NB4 (cell line): ENCODE measurements around the gene GLCE.
A peak's percentile ranks its signal among the peaks of the same experiment; 100 is the strongest.

Experiments used
- DNase-seq: peaks from one replicate; pipeline ENCODE4 v3.0.0; 2010; ENCODE audit warnings: low read depth
- H3K4me3 ChIP-seq: one replicate; pipeline ENCODE4 v1.5.1; 2011; ENCODE audit warnings: mild to moderate bottlenecking, low read depth, low read length, moderate library complexity
- MYC ChIP-seq: IDR thresholded peaks from 2 replicates; pipeline ENCODE4 v1.6.1; 2011; ENCODE audit warnings: low read depth, low read length
- POLR2A ChIP-seq: IDR thresholded peaks from 2 replicates; pipeline ENCODE4 v1.6.1; 2011; ENCODE audit warnings: mild to moderate bottlenecking; ENCODE audit not compliant: insufficient read length; ENCODE audit errors: extremely low read depth
- TF ChIP-seq, protein P1 (sequence below): IDR thresholded peaks from 2 replicates; pipeline ENCODE4 v1.6.1; 2011; ENCODE audit warnings: low read depth, low read length
- TF ChIP-seq, protein P2 (sequence below): IDR thresholded peaks from one replicate; pipeline ENCODE4 v1.5.1; 2012; ENCODE audit warnings: low read depth, low read length

GLCE gene

DNA sequence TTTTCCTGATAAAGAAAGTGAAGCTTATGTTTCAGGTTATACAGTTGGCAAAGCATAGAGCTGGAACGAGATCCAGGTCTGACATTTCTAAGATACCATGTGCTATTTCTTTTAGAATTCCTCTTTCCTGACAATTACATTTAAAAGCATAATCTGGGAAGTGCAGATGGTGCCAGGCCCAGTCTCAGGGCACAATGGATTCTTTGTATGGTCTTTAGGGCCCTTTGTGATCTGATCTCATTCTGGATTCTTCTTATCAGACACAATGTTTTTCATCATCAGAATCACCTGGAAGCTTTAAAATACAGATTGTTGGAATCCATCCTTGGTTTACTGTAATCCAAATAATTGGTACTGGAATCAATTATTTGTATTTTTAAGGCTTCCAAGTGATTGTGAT lies 18.6 kb upstream of the GLCE start:
- no peak for DNase-seq
- no peak overlapping the region for H3K4me3 ChIP-seq
- no peak for TF ChIP-seq MYC
- TF ChIP-seq, protein P1, sequence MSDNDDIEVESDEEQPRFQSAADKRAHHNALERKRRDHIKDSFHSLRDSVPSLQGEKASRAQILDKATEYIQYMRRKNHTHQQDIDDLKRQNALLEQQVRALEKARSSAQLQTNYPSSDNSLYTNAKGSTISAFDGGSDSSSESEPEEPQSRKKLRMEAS: no peak
- TF ChIP-seq POLR2A: no peak
- TF ChIP-seq, protein P2, sequence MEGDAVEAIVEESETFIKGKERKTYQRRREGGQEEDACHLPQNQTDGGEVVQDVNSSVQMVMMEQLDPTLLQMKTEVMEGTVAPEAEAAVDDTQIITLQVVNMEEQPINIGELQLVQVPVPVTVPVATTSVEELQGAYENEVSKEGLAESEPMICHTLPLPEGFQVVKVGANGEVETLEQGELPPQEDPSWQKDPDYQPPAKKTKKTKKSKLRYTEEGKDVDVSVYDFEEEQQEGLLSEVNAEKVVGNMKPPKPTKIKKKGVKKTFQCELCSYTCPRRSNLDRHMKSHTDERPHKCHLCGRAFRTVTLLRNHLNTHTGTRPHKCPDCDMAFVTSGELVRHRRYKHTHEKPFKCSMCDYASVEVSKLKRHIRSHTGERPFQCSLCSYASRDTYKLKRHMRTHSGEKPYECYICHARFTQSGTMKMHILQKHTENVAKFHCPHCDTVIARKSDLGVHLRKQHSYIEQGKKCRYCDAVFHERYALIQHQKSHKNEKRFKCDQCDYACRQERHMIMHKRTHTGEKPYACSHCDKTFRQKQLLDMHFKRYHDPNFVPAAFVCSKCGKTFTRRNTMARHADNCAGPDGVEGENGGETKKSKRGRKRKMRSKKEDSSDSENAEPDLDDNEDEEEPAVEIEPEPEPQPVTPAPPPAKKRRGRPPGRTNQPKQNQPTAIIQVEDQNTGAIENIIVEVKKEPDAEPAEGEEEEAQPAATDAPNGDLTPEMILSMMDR: no peak

DNA sequence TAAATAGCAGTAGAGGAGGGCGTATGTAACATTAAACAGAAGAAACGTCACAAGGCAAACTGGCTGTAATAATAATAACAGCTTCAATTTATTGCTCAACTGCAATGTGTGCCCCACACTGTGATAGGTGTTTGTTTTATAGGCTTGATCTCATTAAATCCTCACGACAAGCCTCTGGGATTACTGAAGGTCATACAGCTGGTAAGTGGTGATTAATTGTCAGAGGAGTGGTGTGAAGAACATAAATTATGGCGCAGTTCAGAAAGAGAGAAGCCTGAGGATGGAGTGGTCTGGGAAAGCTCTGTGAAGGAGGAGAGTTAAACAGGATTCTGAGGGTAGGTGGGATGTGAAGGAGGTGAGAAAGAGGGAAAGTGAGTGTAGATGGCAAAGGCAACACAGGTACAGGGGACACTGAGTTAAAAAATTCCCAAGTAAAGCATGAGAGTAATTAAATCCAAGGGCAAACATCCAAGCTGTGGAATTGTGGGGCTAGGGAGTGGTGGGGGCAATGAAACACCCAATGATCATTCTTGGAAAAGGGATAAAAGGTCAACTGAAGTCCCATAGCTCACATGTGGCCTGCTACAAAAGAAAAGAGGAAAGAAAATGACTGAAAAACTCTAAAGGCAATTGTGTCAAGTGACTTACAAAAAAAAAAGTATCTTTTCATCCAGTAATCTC lies 16.5 kb upstream of the GLCE start:
- H3K4me3 ChIP-seq: no peak overlapping the region
- no peak for TF ChIP-seq POLR2A
- TF ChIP-seq, protein P2: no peak
- TF ChIP-seq, protein P1: no peak
- no peak for DNase-seq

DNA sequence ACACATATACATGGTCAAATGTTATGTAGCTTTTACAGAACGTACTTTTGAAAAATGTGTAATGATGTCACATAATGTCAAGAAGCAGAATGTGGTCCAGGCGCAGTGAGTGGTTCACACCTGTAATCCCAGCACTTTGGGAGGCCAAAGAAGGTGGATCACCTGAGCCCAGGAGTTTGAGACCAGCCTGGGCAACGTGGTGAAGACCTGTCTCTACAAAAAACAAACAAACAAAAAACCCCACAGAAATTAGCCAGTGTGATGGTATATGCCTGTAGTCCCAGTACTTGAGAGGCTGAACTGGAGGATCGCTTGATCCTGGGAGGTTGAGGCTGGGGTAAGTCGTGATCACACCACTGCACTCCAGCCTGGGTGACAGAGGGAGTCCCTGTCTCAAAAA lies 15.9 kb upstream of the GLCE start:
- no peak for DNase-seq

DNA sequence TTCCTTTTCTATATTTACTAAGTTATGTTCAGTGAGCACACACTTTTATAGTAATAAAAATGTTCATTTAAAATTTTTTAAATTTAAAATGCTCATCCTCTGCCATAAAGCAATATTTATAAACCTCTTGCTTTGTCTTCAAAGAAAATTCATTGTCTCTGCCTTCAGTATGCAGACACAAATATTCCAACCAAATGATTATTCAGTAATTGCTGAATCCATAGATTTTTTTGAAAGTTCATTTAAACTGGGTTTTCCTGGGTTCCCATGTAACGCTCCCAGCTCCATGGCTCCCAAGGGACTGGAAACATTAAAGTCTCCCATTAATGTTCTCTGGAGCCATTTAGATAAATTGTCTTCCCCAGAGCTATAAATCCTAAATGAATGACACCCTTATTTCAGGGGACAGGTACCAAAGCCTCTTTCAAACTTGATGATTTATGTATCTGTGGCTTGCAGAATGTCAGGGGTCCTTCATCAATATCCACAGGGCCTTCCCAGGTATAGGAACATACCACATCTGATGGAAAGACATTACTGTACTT lies 15.2 kb upstream of the GLCE start:
- no peak overlapping the region for H3K4me3 ChIP-seq
- no peak for TF ChIP-seq MYC
- TF ChIP-seq, protein P1: no peak
- DNase-seq: no peak

More for the DNA sequence above, 15.9 kb upstream of the GLCE start:
- TF ChIP-seq, protein P2: no peak
- TF ChIP-seq, protein P1: no peak
- TF ChIP-seq MYC (no peak), POLR2A (no peak)
- no peak overlapping the region for H3K4me3 ChIP-seq

DNA sequence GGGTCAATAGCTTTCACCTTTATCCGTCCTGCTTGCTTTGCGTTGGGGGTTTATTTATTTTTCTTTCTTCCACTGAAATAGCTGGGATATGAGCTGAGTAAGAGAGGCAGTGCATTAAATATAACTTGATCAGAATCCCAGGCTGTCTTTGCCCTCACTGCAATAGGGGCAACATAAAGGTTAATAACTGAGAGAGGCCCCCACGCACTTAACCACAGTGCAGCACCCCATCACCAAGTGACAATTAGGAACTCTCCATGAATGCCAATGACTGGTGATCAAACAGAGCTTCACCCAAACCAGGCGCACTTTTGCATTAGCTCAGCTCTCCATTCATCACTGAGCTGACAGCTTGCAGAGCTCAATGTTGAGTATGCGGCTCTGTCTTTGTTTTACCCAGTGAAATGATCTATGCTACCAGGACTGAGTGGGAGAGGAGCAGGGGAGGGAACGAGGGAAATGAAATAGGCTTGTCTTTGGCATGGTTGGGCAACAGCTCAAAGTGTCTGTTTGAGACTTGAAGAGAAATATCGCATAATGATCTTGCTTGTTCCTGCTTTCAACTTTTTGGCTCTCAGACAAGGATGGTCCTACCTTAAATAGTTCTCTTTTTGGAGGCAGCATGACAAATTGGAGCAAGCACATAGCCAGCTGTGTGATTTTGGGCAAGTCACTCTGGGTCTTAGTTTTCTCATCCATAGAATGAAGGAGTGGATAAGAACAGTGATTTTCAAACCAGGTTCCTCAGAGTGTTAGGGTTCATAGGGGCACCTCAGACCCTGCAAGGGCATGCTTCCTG lies 14.5 kb upstream of the GLCE start:
- peak; percentile 21 for DNase-seq
- TF ChIP-seq, protein P2: no peak
- TF ChIP-seq MYC: no peak
- no peak for TF ChIP-seq POLR2A
- TF ChIP-seq, protein P1: no peak
- no peak overlapping the region for H3K4me3 ChIP-seq
